ENCODE results near the gene HAUS2.

Gene HAUS2

GRCh38 chr15:42612367-42612912 is 63.8 kb downstream of the HAUS2 start:
- Histone ChIP-seq H3K9me2 (replicated peaks; ENCODE audit: insufficient read depth, low read length) (no peaks in the 10 kb centered on the region), H3K9me3 (ENCODE audit: insufficient read depth, low read length) (no peaks in the 10 kb centered on the region), H3K27ac (ENCODE audit: low read depth, low read length) (no peak overlapping the region), H3K36me3 (ENCODE audit: low read length) (no peaks in the 10 kb centered on the region), H3K79me2 (ENCODE audit: insufficient read depth, low read length) (no peaks in the 10 kb centered on the region), H2AFZ (ENCODE audit: low read depth, low read length, severe bottlenecking) (no peak overlapping the region), H3K4me2 (ENCODE audit: low read depth, low read length, poor library complexity, severe bottlenecking) (no peak overlapping the region), H4K20me1 (ENCODE audit: low read depth, low read length) (no peaks in the 10 kb centered on the region), H3F3A (ENCODE audit: insufficient read depth) (0 out of 2 replicates have a peak, but pooled peaks cover 6% of the 10 kb centered on the region), H3K9ac (ENCODE audit: low read length) (no peak overlapping the region), H3K4me3 (ENCODE audit: insufficient read depth, low read length, poor library complexity, severe bottlenecking) (no peak overlapping the region), H3K27me3 (ENCODE audit: low read length) (no peaks in the 10 kb centered on the region)
- TF ChIP-seq CTCF (IDR thresholded peaks at IDR 0.05; ENCODE audit: insufficient read depth, low read length, poor library complexity, severe bottlenecking) = no peak
- no peak for TF ChIP-seq EZH2phosphoT487 (conservative IDR thresholded peaks at IDR 0.05; ENCODE audit: low read length)

GRCh38 chr15:42616107-42616506 is 67.5 kb downstream of the HAUS2 start:
- Histone ChIP-seq H3K9ac (ENCODE audit: low read length) (no peak overlapping the region), H3K4me3 (ENCODE audit: insufficient read depth, low read length, poor library complexity, severe bottlenecking) (no peak overlapping the region), H3K4me2 (ENCODE audit: low read depth, low read length, poor library complexity, severe bottlenecking) (no peak overlapping the region), H3K79me2 (ENCODE audit: insufficient read depth, low read length) (no peaks in the 10 kb centered on the region), H2AFZ (ENCODE audit: low read depth, low read length, severe bottlenecking) (no peak overlapping the region), H3K36me3 (ENCODE audit: low read length) (no peaks in the 10 kb centered on the region), H3K27me3 (ENCODE audit: low read length) (no peaks in the 10 kb centered on the region), H3K27ac (ENCODE audit: low read depth, low read length) (no peak overlapping the region), H3K9me3 (ENCODE audit: insufficient read depth, low read length) (no peaks in the 10 kb centered on the region), H3F3A (ENCODE audit: insufficient read depth) (no peaks in the 10 kb centered on the region), H4K20me1 (ENCODE audit: low read depth, low read length) (no peaks in the 10 kb centered on the region), H3K9me2 (replicated peaks; ENCODE audit: insufficient read depth, low read length) (no peaks in the 10 kb centered on the region)
- TF ChIP-seq EZH2phosphoT487 (conservative IDR thresholded peaks at IDR 0.05; ENCODE audit: low read length) (no peak), CTCF (IDR thresholded peaks at IDR 0.05; ENCODE audit: insufficient read depth, low read length, poor library complexity, severe bottlenecking) (no peak)
